Dermis microvascular lymphatic vessel endothelial cell (primary cell): ENCODE measurements around the gene SNRNP70. TPM values are rescaled to one million over a fixed set of nuclear protein-coding genes. Genes with fewer than 3 reads are reported as not detected.

ENCODE experiments used
- DNase-seq, 2 donors: peaks; one replicate each; pipeline versions ENCODE4 v3.0.0 to v3.0.0-alpha.2; 2010; ENCODE audit warnings: low read depth in 2 of 2
- total RNA-seq: library from RNA; depleted of rRNA; stranded (reverse); fragments of >200 nt; gene quantifications from 2 replicates; pipeline ENCODE4 v1.2.1, GENCODE V29; 2014

Gene SNRNP70
- total RNA-seq, 1 donor from 2014 or later = 150 TPM

GRCh38 chr19:49098795-49099194 is 13.5 kb downstream of the SNRNP70 start:
- no peak for DNase-seq

- no peak for DNase-seq
Measured at GRCh38 chr19:49101160-49101559, 15.9 kb downstream of the SNRNP70 start.

- DNase-seq = no peak
Measured at GRCh38 chr19:49102303-49102702, 17.1 kb downstream of the SNRNP70 start.

GRCh38 chr19:49103331-49104085 is 18.3 kb downstream of the SNRNP70 start:
- no peak for DNase-seq

- DNase-seq = no peak
Measured at GRCh38 chr19:49104229-49104864, 19.1 kb downstream of the SNRNP70 start.

- DNase-seq = peak; percentile 51 to 60
Measured at GRCh38 chr19:49106648-49107135, 21.4 kb downstream of the SNRNP70 start.

GRCh38 chr19:49107625-49108459 is 22.6 kb downstream of the SNRNP70 start:
- DNase-seq = no peak

GRCh38 chr19:49109051-49109450 is 23.8 kb downstream of the SNRNP70 start:
- DNase-seq = no peak

- no peak for DNase-seq
Measured at GRCh38 chr19:49109569-49110233, 24.4 kb downstream of the SNRNP70 start.

GRCh38 chr19:49110567-49110966 is 25.3 kb downstream of the SNRNP70 start:
- no peak for DNase-seq

- DNase-seq = no peak
Measured at GRCh38 chr19:49111218-49111998, 26.2 kb downstream of the SNRNP70 start.

GRCh38 chr19:49113762-49114629 is 28.7 kb downstream of the SNRNP70 start, which contains the start of gene LIN7B:
Gene LIN7B (plus strand): TSS chr19:49114370. CDS start chr19:49114405, 35 bp downstream.
- peak; percentile 28 to 75 for DNase-seq

- DNase-seq = peak in 1 of 2 donors; percentile 33
Measured at GRCh38 chr19:49114630-49115363, 29.5 kb downstream of the SNRNP70 start.

- DNase-seq = no peak
Measured at GRCh38 chr19:49116544-49116943, 31.3 kb downstream of the SNRNP70 start.

- no peak for DNase-seq
Measured at GRCh38 chr19:49117677-49118564, 32.7 kb downstream of the SNRNP70 start.

- DNase-seq = peak; percentile 81 to 95
Measured at GRCh38 chr19:49118565-49119410, 33.5 kb downstream of the SNRNP70 start, which contains the start of gene C19orf73. Gene C19orf73 (minus strand): TSS chr19:49119143. CDS start chr19:49119022, 121 bp downstream.
